GM12878 (cell line): Measurements from ENCODE around the gene SLC27A5. TPM values are rescaled to one million over a fixed set of nuclear protein-coding genes. Genes with fewer than 3 reads are reported as not detected.

Experiments
- CREB1 ChIP-seq: IDR thresholded peaks from 2 replicates; pipeline ENCODE4 v1.6.1; 2012; ENCODE audit warnings: low read depth, mild to moderate bottlenecking, inconsistent platforms
- DPF2 ChIP-seq: fragments of 450-650 bp; IDR thresholded peaks from 2 replicates; pipeline ENCODE4 v1.6.1; 2017; ENCODE audit warnings: mild to moderate bottlenecking
- E2F4 ChIP-seq: IDR thresholded peaks from 2 replicates; pipeline ENCODE4 v1.6.1; 2012; ENCODE audit warnings: low read depth, low read length, improper control_type of control experiment
- ESRRA ChIP-seq: IDR thresholded peaks from 2 replicates; pipeline ENCODE4 v1.6.1; 2012; ENCODE audit warnings: mild to moderate bottlenecking, low read length, improper control_type of control experiment
- FOXK2 ChIP-seq: fragments of 450-650 bp; IDR thresholded peaks from 2 replicates; pipeline ENCODE4 v1.6.1; 2017; ENCODE audit warnings: mild to moderate bottlenecking, moderate library complexity
- NFXL1 ChIP-seq: fragments of 450-650 bp; IDR thresholded peaks from 2 replicates; pipeline ENCODE4 v1.6.1; 2017; ENCODE audit warnings: antibody characterized with exemption, mild to moderate bottlenecking, borderline replicate concordance
- NFYA ChIP-seq: IDR thresholded peaks from 2 replicates; pipeline ENCODE4 v1.6.1; 2011; ENCODE audit warnings: low read depth, mild to moderate bottlenecking, low read length, improper control_type of control experiment, borderline replicate concordance
- SMC3 ChIP-seq: IDR thresholded peaks from 2 replicates; pipeline ENCODE4 v1.6.1; 2011; ENCODE audit warnings: low read length, improper control_type of control experiment, borderline replicate concordance
- STAT1 ChIP-seq: fragments of 450-650 bp; conservative IDR thresholded peaks from 2 replicates; pipeline ENCODE4 v1.6.1; 2014; ENCODE audit warnings: antibody characterized with exemption, mild to moderate bottlenecking
- SUZ12 ChIP-seq: fragments of 200-600 bp; sonication (generic); IDR thresholded peaks from one replicate; pipeline ENCODE4 v1.6.1; 2018; ENCODE audit warnings: antibody characterized with exemption, mild to moderate bottlenecking; ENCODE audit not compliant: unreplicated experiment
- ZBTB40 ChIP-seq: fragments of 450-650 bp; IDR thresholded peaks from 2 replicates; pipeline ENCODE4 v1.6.1; 2016; ENCODE audit warnings: mild to moderate bottlenecking, moderate library complexity, borderline replicate concordance
- ZZZ3 ChIP-seq: IDR thresholded peaks from 2 replicates; pipeline ENCODE4 v1.6.1; 2011; ENCODE audit warnings: low read depth; ENCODE audit not compliant: control insufficient read depth, insufficient read length
- polyA plus RNA-seq, 11 experiments: library from polyadenylated mRNA; depleted of rRNA in 4 of 11; unstranded in 6 of 11; stranded (reverse) in 5 of 11; fragments of >200 nt; fragmentation: Nextera tagmentation in 4 of 11; fragmentation: Illumina TruSeq in 1 of 11; extraction: Ambion mirVana in 4 of 11; extraction: Trizol in 1 of 11; gene quantifications; 1 replicate in 1 of 11; 2 replicates in 10 of 11; pipeline versions ENCODE4 v1.2.1 to v1.2.3, GENCODE V29; 2011 to 2016; ENCODE audit warnings: inconsistent platforms in 2 of 11, missing spikeins in 2 of 11, low read depth in 1 of 11
- total RNA-seq, 4 experiments: library from RNA; depleted of rRNA in 3 of 4; stranded (reverse); fragments of >200 nt in 3 of 4; fragmentation: Illumina TruSeq in 1 of 4; extraction: Trizol in 1 of 4; gene quantifications; 2 replicates each; pipeline versions ENCODE4 v1.2.1 to v1.2.3, GENCODE V29; 2013 to 2021
- TF ChIP-seq, protein P1 (sequence below): IDR thresholded peaks from 2 replicates; pipeline ENCODE4 v1.6.1; 2012; ENCODE audit warnings: improper control_type of control experiment, low read depth, low read length; ENCODE audit not compliant: insufficient replicate concordance
- TF ChIP-seq, protein P2 (sequence below): fragments of 450-650 bp; formaldehyde crosslinking; IDR thresholded peaks from 2 replicates; pipeline ENCODE4 v1.5.0; 2022; ENCODE audit warnings: mild to moderate bottlenecking, missing genetic modification characterization

SLC27A5 gene
- total and polyA plus RNA-seq, 10 of the 15 experiments (the other 5 are each of a cell fraction or from before 2014, with no cell fraction given) = 21.2 to 127 (median 31.8) TPM

DNA sequence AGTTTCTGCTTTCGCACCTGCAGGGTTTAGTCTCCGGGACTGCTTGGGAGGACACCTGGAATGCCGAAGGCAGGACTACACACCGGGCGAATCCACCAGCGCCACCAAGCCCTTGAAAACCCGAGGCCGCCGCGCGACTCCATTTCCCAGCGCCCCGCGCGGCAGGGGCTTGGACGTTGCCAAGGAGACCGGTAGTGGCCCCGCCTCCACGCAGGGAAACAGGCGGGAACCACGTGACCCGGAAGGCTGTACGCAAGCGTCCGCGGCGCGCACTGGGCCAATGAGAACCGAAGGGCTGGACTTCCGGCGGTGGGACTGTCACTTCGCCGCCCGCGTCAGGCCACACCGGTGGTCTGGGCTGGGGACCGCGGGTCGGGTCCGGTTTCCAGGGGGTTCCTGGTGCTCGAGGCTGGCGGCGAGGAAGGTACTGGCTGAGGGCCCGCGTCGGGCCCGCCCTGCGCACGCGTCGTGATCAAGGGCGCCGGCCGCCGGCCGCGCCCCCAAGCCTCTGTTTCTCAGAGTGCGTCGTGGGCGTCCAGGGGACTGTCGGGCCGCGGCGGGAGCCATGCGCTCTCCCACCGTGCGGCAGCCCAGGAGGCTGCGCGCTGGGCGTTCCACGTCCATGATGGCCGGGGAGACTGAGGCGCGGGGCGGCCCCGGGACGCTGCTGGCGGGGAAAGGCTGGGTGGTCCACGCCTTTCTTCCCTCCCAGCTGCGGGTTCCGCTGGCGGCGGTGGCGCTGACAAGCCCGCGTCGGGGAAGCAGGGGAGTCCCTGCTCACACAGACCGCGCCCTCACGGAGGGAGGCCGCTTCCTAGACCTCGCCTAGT lies 44.8 kb downstream of the SLC27A5 start, which contains the start of gene ZNF324 (continued):
- TF ChIP-seq ZZZ3 = no peak
- TF ChIP-seq, protein P1, sequence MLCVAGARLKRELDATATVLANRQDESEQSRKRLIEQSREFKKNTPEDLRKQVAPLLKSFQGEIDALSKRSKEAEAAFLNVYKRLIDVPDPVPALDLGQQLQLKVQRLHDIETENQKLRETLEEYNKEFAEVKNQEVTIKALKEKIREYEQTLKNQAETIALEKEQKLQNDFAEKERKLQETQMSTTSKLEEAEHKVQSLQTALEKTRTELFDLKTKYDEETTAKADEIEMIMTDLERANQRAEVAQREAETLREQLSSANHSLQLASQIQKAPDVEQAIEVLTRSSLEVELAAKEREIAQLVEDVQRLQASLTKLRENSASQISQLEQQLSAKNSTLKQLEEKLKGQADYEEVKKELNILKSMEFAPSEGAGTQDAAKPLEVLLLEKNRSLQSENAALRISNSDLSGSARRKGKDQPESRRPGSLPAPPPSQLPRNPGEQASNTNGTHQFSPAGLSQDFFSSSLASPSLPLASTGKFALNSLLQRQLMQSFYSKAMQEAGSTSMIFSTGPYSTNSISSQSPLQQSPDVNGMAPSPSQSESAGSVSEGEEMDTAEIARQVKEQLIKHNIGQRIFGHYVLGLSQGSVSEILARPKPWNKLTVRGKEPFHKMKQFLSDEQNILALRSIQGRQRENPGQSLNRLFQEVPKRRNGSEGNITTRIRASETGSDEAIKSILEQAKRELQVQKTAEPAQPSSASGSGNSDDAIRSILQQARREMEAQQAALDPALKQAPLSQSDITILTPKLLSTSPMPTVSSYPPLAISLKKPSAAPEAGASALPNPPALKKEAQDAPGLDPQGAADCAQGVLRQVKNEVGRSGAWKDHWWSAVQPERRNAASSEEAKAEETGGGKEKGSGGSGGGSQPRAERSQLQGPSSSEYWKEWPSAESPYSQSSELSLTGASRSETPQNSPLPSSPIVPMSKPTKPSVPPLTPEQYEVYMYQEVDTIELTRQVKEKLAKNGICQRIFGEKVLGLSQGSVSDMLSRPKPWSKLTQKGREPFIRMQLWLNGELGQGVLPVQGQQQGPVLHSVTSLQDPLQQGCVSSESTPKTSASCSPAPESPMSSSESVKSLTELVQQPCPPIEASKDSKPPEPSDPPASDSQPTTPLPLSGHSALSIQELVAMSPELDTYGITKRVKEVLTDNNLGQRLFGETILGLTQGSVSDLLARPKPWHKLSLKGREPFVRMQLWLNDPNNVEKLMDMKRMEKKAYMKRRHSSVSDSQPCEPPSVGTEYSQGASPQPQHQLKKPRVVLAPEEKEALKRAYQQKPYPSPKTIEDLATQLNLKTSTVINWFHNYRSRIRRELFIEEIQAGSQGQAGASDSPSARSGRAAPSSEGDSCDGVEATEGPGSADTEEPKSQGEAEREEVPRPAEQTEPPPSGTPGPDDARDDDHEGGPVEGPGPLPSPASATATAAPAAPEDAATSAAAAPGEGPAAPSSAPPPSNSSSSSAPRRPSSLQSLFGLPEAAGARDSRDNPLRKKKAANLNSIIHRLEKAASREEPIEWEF = no peak
- TF ChIP-seq E2F4 = no peak
- no peak for TF ChIP-seq NFXL1
- peak; percentile 89 for TF ChIP-seq CREB1
- peak; percentile 72; the same call in 1 of the 2 replicates for TF ChIP-seq DPF2
- no peak for TF ChIP-seq SMC3
- TF ChIP-seq, protein P2, sequence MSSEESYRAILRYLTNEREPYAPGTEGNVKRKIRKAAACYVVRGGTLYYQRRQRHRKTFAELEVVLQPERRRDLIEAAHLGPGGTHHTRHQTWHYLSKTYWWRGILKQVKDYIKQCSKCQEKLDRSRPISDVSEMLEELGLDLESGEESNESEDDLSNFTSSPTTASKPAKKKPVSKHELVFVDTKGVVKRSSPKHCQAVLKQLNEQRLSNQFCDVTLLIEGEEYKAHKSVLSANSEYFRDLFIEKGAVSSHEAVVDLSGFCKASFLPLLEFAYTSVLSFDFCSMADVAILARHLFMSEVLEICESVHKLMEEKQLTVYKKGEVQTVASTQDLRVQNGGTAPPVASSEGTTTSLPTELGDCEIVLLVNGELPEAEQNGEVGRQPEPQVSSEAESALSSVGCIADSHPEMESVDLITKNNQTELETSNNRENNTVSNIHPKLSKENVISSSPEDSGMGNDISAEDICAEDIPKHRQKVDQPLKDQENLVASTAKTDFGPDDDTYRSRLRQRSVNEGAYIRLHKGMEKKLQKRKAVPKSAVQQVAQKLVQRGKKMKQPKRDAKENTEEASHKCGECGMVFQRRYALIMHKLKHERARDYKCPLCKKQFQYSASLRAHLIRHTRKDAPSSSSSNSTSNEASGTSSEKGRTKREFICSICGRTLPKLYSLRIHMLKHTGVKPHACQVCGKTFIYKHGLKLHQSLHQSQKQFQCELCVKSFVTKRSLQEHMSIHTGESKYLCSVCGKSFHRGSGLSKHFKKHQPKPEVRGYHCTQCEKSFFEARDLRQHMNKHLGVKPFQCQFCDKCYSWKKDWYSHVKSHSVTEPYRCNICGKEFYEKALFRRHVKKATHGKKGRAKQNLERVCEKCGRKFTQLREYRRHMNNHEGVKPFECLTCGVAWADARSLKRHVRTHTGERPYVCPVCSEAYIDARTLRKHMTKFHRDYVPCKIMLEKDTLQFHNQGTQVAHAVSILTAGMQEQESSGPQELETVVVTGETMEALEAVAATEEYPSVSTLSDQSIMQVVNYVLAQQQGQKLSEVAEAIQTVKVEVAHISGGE (CRISPR knock-in tag) = peak; percentile 34; the same call in 1 of the 2 replicates
- no peak for TF ChIP-seq SUZ12
- peak; percentile 81; the same call in 1 of the 2 replicates for TF ChIP-seq ZBTB40
- peak; percentile 58; the same call in 1 of the 2 replicates for TF ChIP-seq FOXK2
- TF ChIP-seq STAT1 = no peak; the same call in 1 of the 2 replicates
- TF ChIP-seq NFYA = no peak
- no peak for TF ChIP-seq ESRRA
